Measurements from ENCODE around the gene CRLF1.

CRLF1 gene

GRCh38 chr19:18608805-18609716 is 2.5 kb upstream of the CRLF1 start:
- no peak for TF ChIP-seq CTCF (IDR thresholded peaks at IDR 0.05; ENCODE audit: low read depth, low read length)
- no peak for DNase-seq (ENCODE audit: low read depth in 2 of 2)
- no peak overlapping the region for H3K4me3 ChIP-seq (replicated peaks in 1 of 2; ENCODE audit: low read depth in 2 of 2, low read length in 2 of 2)

- no peak overlapping the region for H3K4me3 ChIP-seq (replicated peaks in 1 of 2; ENCODE audit: low read depth in 2 of 2, low read length in 2 of 2)
- DNase-seq (ENCODE audit: low read depth in 2 of 2) = no peak
- TF ChIP-seq CTCF (IDR thresholded peaks at IDR 0.05; ENCODE audit: low read depth, low read length) = no peak
Observed at GRCh38 chr19:18608102-18608804, 1.7 kb upstream of the CRLF1 start.

GRCh38 chr19:18607226-18608101 is 865 bp upstream of the CRLF1 start:
- no peak for TF ChIP-seq CTCF (IDR thresholded peaks at IDR 0.05; ENCODE audit: low read depth, low read length)
- peak overlapping the region in 1 of 2 donors; percentile 21 for H3K4me3 ChIP-seq (replicated peaks in 1 of 2; ENCODE audit: low read depth in 2 of 2, low read length in 2 of 2)
- no peak for DNase-seq (ENCODE audit: low read depth in 2 of 2)

- H3K4me3 ChIP-seq (replicated peaks in 1 of 2; ENCODE audit: low read depth in 2 of 2, low read length in 2 of 2) = peak overlapping the region; percentile 18 to 22
- DNase-seq (ENCODE audit: low read depth in 2 of 2) = no peak
- TF ChIP-seq CTCF (IDR thresholded peaks at IDR 0.05; ENCODE audit: low read depth, low read length) = no peak
Observed at GRCh38 chr19:18605546-18606280, 886 bp downstream of the CRLF1 start.

- no peak for DNase-seq (ENCODE audit: low read depth in 2 of 2)
- TF ChIP-seq CTCF (IDR thresholded peaks at IDR 0.05; ENCODE audit: low read depth, low read length) = no peak
- peak overlapping the region in 1 of 2 donors; percentile 22 for H3K4me3 ChIP-seq (replicated peaks in 1 of 2; ENCODE audit: low read depth in 2 of 2, low read length in 2 of 2)
Observed at GRCh38 chr19:18605196-18605545, 1.4 kb downstream of the CRLF1 start.

- no peak for TF ChIP-seq CTCF (IDR thresholded peaks at IDR 0.05; ENCODE audit: low read depth, low read length)
- no peak overlapping the region for H3K4me3 ChIP-seq (replicated peaks in 1 of 2; ENCODE audit: low read depth in 2 of 2, low read length in 2 of 2)
- no peak for DNase-seq (ENCODE audit: low read depth in 2 of 2)
Observed at GRCh38 chr19:18604820-18605159, 1.8 kb downstream of the CRLF1 start.

Data from cardiac fibroblast (primary cell).